ENCODE results near the gene TTC28. TPM values are rescaled to one million over a fixed set of nuclear protein-coding genes. Genes with fewer than 3 reads are reported as not detected.
"Not testable (repeated sequence)": the region's sequence is repeated elsewhere in the genome, so short reads cannot be mapped to it uniquely, and the experiment has no call there.

TTC28 gene
- total RNA-seq, 3 donors from 2014 or later: 9.6 to 32.3 (median 13.2) TPM

DNA sequence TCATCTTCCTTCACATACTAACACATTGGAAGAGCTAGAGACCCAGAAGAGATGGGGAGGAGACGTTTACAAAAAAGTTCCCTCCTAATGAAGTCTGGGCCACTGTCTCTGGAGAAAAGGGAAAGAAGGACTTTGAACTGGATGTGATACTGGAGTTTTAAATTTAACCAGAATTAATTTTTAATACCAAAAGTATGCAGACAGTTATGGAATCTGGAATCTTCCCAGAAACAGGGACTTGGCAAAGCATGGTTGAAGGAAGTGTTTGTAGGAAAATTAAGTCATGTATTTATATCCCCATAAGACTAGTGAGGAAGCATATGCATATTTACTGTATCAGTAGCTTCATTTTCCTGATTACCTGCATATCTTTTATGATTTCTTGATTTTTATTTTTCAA, 215.5 kb downstream of the TTC28 start:
- Histone ChIP-seq H3K9me3 (no peaks in the 10 kb centered on the region), H3K36me3 (ENCODE audit: low read depth) (no peaks in the 10 kb centered on the region), H3K4me1 (ENCODE audit: low read depth) (no peaks in the 10 kb centered on the region), H3K4me3 (no peak overlapping the region)
- intact Hi-C loops (cut with DNase I, micrococcal nuclease): no loop called here
- ATAC-seq (no peak), DNase-seq (no peak)
- TF ChIP-seq, protein P1, sequence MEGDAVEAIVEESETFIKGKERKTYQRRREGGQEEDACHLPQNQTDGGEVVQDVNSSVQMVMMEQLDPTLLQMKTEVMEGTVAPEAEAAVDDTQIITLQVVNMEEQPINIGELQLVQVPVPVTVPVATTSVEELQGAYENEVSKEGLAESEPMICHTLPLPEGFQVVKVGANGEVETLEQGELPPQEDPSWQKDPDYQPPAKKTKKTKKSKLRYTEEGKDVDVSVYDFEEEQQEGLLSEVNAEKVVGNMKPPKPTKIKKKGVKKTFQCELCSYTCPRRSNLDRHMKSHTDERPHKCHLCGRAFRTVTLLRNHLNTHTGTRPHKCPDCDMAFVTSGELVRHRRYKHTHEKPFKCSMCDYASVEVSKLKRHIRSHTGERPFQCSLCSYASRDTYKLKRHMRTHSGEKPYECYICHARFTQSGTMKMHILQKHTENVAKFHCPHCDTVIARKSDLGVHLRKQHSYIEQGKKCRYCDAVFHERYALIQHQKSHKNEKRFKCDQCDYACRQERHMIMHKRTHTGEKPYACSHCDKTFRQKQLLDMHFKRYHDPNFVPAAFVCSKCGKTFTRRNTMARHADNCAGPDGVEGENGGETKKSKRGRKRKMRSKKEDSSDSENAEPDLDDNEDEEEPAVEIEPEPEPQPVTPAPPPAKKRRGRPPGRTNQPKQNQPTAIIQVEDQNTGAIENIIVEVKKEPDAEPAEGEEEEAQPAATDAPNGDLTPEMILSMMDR (IDR thresholded peaks at IDR 0.05): no peak

DNA sequence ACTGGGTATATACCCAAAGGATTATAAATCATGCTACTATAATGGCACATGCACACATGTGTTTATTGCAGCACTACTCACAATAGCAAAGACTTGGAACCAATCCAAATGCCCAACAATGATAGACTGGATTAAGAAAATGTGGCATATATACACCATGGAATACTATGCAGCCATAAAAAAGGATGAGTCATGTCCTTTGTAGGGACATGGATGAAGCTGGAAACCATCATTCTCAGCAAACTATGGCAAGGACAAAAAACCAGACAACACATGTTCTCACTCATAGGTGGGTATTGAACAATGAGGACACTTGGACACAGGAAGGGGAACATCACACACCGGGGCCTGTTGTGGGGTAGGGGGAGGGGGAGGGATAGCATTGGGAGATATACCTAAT, 216.2 kb downstream of the TTC28 start:
- ATAC-seq; H3K9me3 ChIP-seq; H3K4me1 ChIP-seq (ENCODE audit: low read depth); H3K36me3 ChIP-seq (ENCODE audit: low read depth); DNase-seq; H3K4me3 ChIP-seq; intact Hi-C loops (cut with DNase I, micrococcal nuclease): not testable (repeated sequence)

DNA sequence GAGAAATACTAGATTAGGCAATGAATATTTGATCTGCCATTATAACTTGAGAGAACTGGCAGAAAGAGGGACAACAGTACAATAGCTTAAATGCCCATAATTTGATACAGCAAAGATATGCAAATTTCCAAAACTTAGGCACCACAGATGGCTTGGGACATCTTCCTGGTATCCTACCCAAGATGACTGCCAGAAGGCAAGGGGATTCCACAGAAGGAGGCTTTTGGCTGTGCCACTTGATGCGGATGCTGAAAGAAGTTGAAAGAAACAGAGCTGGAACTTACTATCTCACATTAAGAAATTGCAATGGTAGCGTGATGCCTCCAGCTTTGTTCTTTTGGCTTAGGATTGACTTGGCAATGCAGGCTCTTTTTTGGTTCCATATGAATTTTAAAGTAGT, 216.7 kb downstream of the TTC28 start:
- H3K4me3 ChIP-seq: no peak overlapping the region
- no peaks in the 10 kb centered on the region for H3K9me3 ChIP-seq
- DNase-seq (no peak), ATAC-seq (no peak)
- H3K36me3 ChIP-seq (ENCODE audit: low read depth): no peaks in the 10 kb centered on the region
- TF ChIP-seq, protein P1 (IDR thresholded peaks at IDR 0.05): no peak
- H3K4me1 ChIP-seq (ENCODE audit: low read depth): no peaks in the 10 kb centered on the region
- intact Hi-C loops (cut with DNase I, micrococcal nuclease): no loop called here

DNA sequence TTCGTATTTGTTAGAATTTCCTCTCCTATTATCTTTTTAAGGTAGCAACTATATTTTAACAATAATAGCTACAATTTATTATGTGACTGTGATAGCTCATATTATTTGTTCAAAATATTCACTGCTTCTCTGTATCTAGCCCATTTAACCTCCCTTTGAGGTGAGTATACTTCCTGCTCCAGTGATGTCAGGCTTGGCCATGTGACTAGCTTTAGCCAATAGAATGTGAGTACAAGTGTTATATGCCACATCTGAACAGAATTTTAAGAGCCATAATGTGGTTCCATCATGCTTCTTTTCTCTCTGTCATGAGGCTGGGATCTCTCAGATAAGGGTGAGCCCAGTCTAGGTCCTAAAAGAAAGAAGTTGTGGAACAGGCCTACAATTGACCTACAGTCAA, 217.6 kb downstream of the TTC28 start:
- Histone ChIP-seq H3K9me3 (no peaks in the 10 kb centered on the region), H3K36me3 (ENCODE audit: low read depth) (no peaks in the 10 kb centered on the region), H3K4me1 (ENCODE audit: low read depth) (no peaks in the 10 kb centered on the region), H3K4me3 (no peak overlapping the region)
- no peak for DNase-seq
- intact Hi-C loops (cut with DNase I, micrococcal nuclease): no loop called here
- ATAC-seq: no peak
- TF ChIP-seq, protein P1 (IDR thresholded peaks at IDR 0.05): no peak

DNA sequence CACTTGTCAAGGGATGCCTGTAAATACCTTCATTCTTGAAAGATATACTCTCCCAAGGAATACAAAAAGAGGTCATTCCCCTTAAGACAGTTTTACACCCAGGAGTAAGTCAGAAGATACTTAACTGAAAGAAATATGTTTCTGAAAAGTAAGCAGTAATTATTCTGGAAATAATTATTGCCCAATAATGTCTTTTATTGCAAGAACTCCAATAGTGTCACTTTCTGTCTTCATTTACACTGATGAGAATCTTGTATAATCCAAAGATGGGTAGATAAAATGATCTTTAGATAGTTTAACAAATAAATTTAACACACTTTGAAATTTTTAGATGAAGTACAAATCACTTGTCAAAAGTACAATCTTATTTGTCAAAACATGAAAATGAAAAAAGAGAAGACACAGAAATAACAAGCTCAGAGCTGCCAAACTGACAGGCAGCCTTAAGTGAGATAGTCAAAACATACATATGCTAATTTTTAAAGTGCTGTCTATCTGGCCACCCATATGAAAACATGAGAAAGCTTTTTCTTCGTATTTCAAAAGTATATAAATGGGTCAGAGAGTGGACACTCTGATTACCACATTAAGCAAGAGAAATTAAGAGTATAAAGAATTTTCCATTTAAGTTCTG, 225.1 kb downstream of the TTC28 start:
- ATAC-seq: no peak
- intact Hi-C loops (cut with DNase I, micrococcal nuclease): no loop called here
- DNase-seq: no peak
- TF ChIP-seq, protein P1 (IDR thresholded peaks at IDR 0.05): no peak
- Histone ChIP-seq H3K4me1 (ENCODE audit: low read depth) (no peaks in the 10 kb centered on the region), H3K4me3 (no peak overlapping the region), H3K9me3 (no peaks in the 10 kb centered on the region), H3K36me3 (ENCODE audit: low read depth) (no peaks in the 10 kb centered on the region)

DNA sequence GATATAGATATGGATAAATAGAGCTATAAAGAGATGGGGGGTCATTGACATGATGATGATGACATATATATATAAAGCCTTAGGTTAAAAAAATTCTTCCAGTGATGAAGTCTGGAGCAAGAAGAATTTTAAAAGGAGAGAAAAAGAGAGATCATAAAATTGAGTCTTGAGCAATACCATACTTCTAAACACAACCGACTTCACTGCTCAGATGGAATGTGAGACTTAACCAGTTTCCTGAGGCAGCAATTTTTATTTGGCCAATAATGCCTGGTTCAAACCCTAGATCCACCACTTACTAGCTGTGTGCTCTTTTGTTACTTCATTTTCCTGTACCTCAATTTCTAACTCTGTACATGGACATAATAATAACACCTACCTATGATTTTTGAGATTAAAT, 229.5 kb downstream of the TTC28 start:
- no peak overlapping the region for H3K4me3 ChIP-seq
- no peaks in the 10 kb centered on the region for H3K4me1 ChIP-seq (ENCODE audit: low read depth)
- intact Hi-C loops (cut with DNase I, micrococcal nuclease): no loop called here
- no peak for DNase-seq
- TF ChIP-seq, protein P1 (IDR thresholded peaks at IDR 0.05): no peak
- no peaks in the 10 kb centered on the region for H3K9me3 ChIP-seq
- no peaks in the 10 kb centered on the region for H3K36me3 ChIP-seq (ENCODE audit: low read depth)
- no peak for ATAC-seq

Data from mucosa of descending colon (tissue), 3 donors.